ENCODE measurements around the gene CTNNA3.

GRCh38 chr10:65968871-65969270 is 1727.1 kb downstream of the CTNNA3 start:
- no peak for TF ChIP-seq CTCF (IDR thresholded peaks at IDR 0.05; ENCODE audit: poor library complexity, severe bottlenecking)
- TF ChIP-seq EP300 (conservative IDR thresholded peaks at IDR 0.05; ENCODE audit: poor library complexity, severe bottlenecking) = no peak
- TF ChIP-seq EZH2 (IDR thresholded peaks at IDR 0.05; ENCODE audit: borderline replicate concordance, insufficient read depth, low read length, poor library complexity, severe bottlenecking) = no peak
- no peak for TF ChIP-seq POLR2AphosphoS5 (IDR thresholded peaks at IDR 0.05)
- TF ChIP-seq TAF1 (IDR thresholded peaks at IDR 0.05; ENCODE audit: low read depth) = no peak
